ENCODE results near the gene MTA1.

GRCh38 chr14:105389534-105389933 lies 30.1 kb upstream of the MTA1 start:
- TF ChIP-seq CTCF (IDR thresholded peaks at IDR 0.05) (no peak), POLR2A (IDR thresholded peaks at IDR 0.05) (no peak)
